GM12878 (cell line): ENCODE data around the gene YTHDF1. TPM values are rescaled to one million over a fixed set of nuclear protein-coding genes. Genes with fewer than 3 reads are reported as not detected.

Experiments
- ATAC-seq: fragments of 200-7000 bp; cut with Tn5 transposase; 3 replicates; pipeline ENCODE4 v1.9.1; 2020; ENCODE audit warnings: mild to moderate bottlenecking, moderate library complexity
- BruUV-seq: library from RNA; stranded (reverse); fragments of 400-500 nt; replicated peaks from 2 replicates; lab custom pipeline; 2021; lab: Mats Ljungman, UMichigan
- CTCF ChIA-PET: fragments of 300-600 bp; sonication (Branson Sonifier 250); formaldehyde crosslinking; extraction: SDS; loops from one replicate; lab custom pipeline; 2021; ENCODE audit warnings: inconsistent platforms; lab: Yijun Ruan, JAX
- POLR2A ChIA-PET: fragments of 350-600 bp; formaldehyde crosslinking; extraction: SDS; loops from one replicate; lab custom pipeline; 2021; ENCODE audit warnings: inconsistent platforms; lab: Charles Lee
- RAD21 ChIA-PET: fragments of 300-600 bp; sonication (Branson Sonifier 250); formaldehyde crosslinking; loops from one replicate; lab custom pipeline; 2023; ENCODE audit warnings: antibody characterized with exemption; ENCODE audit not compliant: unreplicated experiment; lab: Charles Lee
- SMC1A ChIA-PET: fragments of 300-600 bp; sonication (Branson Sonifier 250); formaldehyde crosslinking; loops from one replicate; lab custom pipeline; 2023; ENCODE audit not compliant: unreplicated experiment, uncharacterized antibody; lab: Charles Lee
- DNase-seq: peaks from one replicate; pipeline ENCODE4 v3.0.0-alpha.2; 2011; ENCODE audit warnings: low read depth, low spot score
- FAIRE-seq: peaks from 3 replicates; lab custom pipeline; 2011; peaks lifted over from hg19 to GRCh38; lab: Jason Lieb, UNC
- H2AFZ ChIP-seq: 2 replicates; pipeline ENCODE4 v1.6.0; 2011; ENCODE audit warnings: low read depth, low read length, control low read depth; ENCODE audit not compliant: control insufficient read depth
- H3K27ac ChIP-seq: 2 replicates; pipeline ENCODE4 v1.5.1; 2011; ENCODE audit warnings: control low read depth; ENCODE audit not compliant: control insufficient read depth, insufficient read depth
- H3K27me3 ChIP-seq, 2 experiments: replicated peaks in 1 of 2; 2 replicates each; pipeline versions ENCODE4 v1.6.0 to v1.6.1; 2011; ENCODE audit warnings: low read length in 1 of 2; ENCODE audit not compliant: control insufficient read depth in 2 of 2, insufficient read depth in 2 of 2
- H3K36me3 ChIP-seq, 2 experiments: 2 replicates each; pipeline ENCODE4 v1.5.1; 2011; ENCODE audit warnings: low read length in 1 of 2; ENCODE audit not compliant: control insufficient read depth in 2 of 2, insufficient read depth in 2 of 2
- H3K4me1 ChIP-seq: 2 replicates; pipeline ENCODE4 v1.6.1; 2011; ENCODE audit warnings: mild to moderate bottlenecking, low read length, moderate library complexity, mixed read lengths; ENCODE audit not compliant: control insufficient read depth, insufficient read depth
- H3K4me2 ChIP-seq: 2 replicates; pipeline ENCODE4 v1.6.0; 2011; ENCODE audit warnings: control low read depth; ENCODE audit not compliant: control insufficient read depth, insufficient read depth
- H3K4me3 ChIP-seq: fragments of 200-600 bp; sonication (generic); 2 replicates; pipeline ENCODE4 v1.5.1; 2016
- H3K79me2 ChIP-seq: 2 replicates; pipeline ENCODE4 v1.6.0; 2011; ENCODE audit warnings: low read length; ENCODE audit not compliant: control insufficient read depth, insufficient read depth
- H3K9ac ChIP-seq: 2 replicates; pipeline ENCODE4 v1.8.0; 2011; ENCODE audit warnings: low read length, control low read depth, mixed read lengths; ENCODE audit not compliant: control insufficient read depth, insufficient read depth
- H3K9me3 ChIP-seq: replicated peaks from 3 replicates; pipeline ENCODE4 v1.5.1; 2011; ENCODE audit warnings: mild to moderate bottlenecking, low read length; ENCODE audit not compliant: control insufficient read depth, insufficient read depth
- H4K20me1 ChIP-seq: 2 replicates; pipeline ENCODE4 v1.6.0; 2011; ENCODE audit not compliant: control insufficient read depth, insufficient read depth
- CHD4 ChIP-seq: fragments of 200-600 bp; sonication (generic); IDR thresholded peaks from 2 replicates; pipeline ENCODE4 v1.6.1; 2016; ENCODE audit warnings: mild to moderate bottlenecking
- ETV6 ChIP-seq, 2 experiments: fragments of 450-650 bp in 1 of 2; IDR thresholded peaks in 1 of 2; conservative IDR thresholded peaks in 1 of 2; 2 replicates each; pipeline ENCODE4 v1.6.1; 2014; ENCODE audit warnings: antibody characterized with exemption in 1 of 2, borderline replicate concordance in 1 of 2, low read depth in 1 of 2, mild to moderate bottlenecking in 1 of 2, moderate library complexity in 1 of 2
- FOXM1 ChIP-seq: IDR thresholded peaks from 2 replicates; pipeline ENCODE4 v1.6.1; 2012; ENCODE audit warnings: low read depth, mild to moderate bottlenecking, inconsistent platforms, low read length, moderate library complexity
- HDGF ChIP-seq: fragments of 450-650 bp; IDR thresholded peaks from 2 replicates; pipeline ENCODE4 v1.6.1; 2016; ENCODE audit warnings: antibody characterized with exemption
- JUNB ChIP-seq: IDR thresholded peaks from 2 replicates; pipeline ENCODE4 v1.6.1; 2016; ENCODE audit warnings: antibody characterized with exemption, mild to moderate bottlenecking
- JUND ChIP-seq: IDR thresholded peaks from 2 replicates; pipeline ENCODE4 v1.6.1; 2012; ENCODE audit warnings: low read depth, mild to moderate bottlenecking, low read length, improper control_type of control experiment, moderate library complexity
- KAT2A ChIP-seq: conservative IDR thresholded peaks from 2 replicates; pipeline ENCODE4 v1.6.1; 2011; ENCODE audit warnings: low read depth, low read length; ENCODE audit not compliant: control insufficient read depth
- NBN ChIP-seq: fragments of 450-650 bp; IDR thresholded peaks from 2 replicates; pipeline ENCODE4 v1.6.1; 2016
- PAX8 ChIP-seq: fragments of 450-650 bp; IDR thresholded peaks from 2 replicates; pipeline ENCODE4 v1.6.1; 2017; ENCODE audit warnings: mild to moderate bottlenecking, moderate library complexity
- PRDM15 ChIP-seq: fragments of 450-650 bp; formaldehyde crosslinking; IDR thresholded peaks from 2 replicates; pipeline ENCODE4 v1.4.0; 2020; ENCODE audit warnings: mild to moderate bottlenecking, moderate library complexity
- RELA ChIP-seq: fragments of 450-650 bp; IDR thresholded peaks from 2 replicates; pipeline ENCODE4 v1.8.0; 2014; ENCODE audit warnings: borderline replicate concordance; ENCODE audit not compliant: partially characterized antibody
- SMAD5 ChIP-seq: IDR thresholded peaks from 2 replicates; pipeline ENCODE4 v1.6.1; 2016; ENCODE audit warnings: antibody characterized with exemption, low read depth
- SREBF1 ChIP-seq: IDR thresholded peaks from 2 replicates; pipeline ENCODE4 v1.6.1; 2012; ENCODE audit warnings: mild to moderate bottlenecking, low read length
- SUZ12 ChIP-seq: fragments of 200-600 bp; sonication (generic); IDR thresholded peaks from one replicate; pipeline ENCODE4 v1.6.1; 2018; ENCODE audit warnings: antibody characterized with exemption, mild to moderate bottlenecking; ENCODE audit not compliant: unreplicated experiment
- USF2 ChIP-seq: IDR thresholded peaks from 2 replicates; pipeline ENCODE4 v1.6.1; 2011; ENCODE audit warnings: low read depth, low read length, improper control_type of control experiment, borderline replicate concordance
- ZNF274 ChIP-seq: IDR thresholded peaks from one replicate; pipeline ENCODE4 v1.8.0; 2011; ENCODE audit not compliant: insufficient read length, insufficient read depth
- WGBS: methylation state at CpG from one replicate; pipeline ENCODE4 v1.1.6; 2016; ENCODE audit warnings: low lambda C conversion rate; ENCODE audit not compliant: insufficient replicate concordance, insufficient coverage; ENCODE audit errors: missing lambda C conversion rate; 5-methylcytosine and 5-hydroxymethylcytosine counted together
- in situ Hi-C: fragments of 300-500 bp; cut with MboI; formaldehyde crosslinking; loops from 9 replicates; pipeline ENCODE4 v1.14.3; 2018; ENCODE audit warnings: mixed read lengths
- intact Hi-C: fragments of 100-400 bp; cut with micrococcal nuclease; formaldehyde crosslinking; loops from one replicate; pipeline ENCODE4 v1.14.2; 2022; ENCODE audit not compliant: unreplicated experiment
- polyA plus RNA-seq, 11 experiments: library from polyadenylated mRNA; depleted of rRNA in 4 of 11; unstranded in 6 of 11; stranded (reverse) in 5 of 11; fragments of >200 nt; fragmentation: Nextera tagmentation in 4 of 11; fragmentation: Illumina TruSeq in 1 of 11; extraction: Ambion mirVana in 4 of 11; extraction: Trizol in 1 of 11; gene quantifications; 1 replicate in 1 of 11; 2 replicates in 10 of 11; pipeline versions ENCODE4 v1.2.1 to v1.2.3, GENCODE V29; 2011 to 2016; ENCODE audit warnings: inconsistent platforms in 2 of 11, missing spikeins in 2 of 11, low read depth in 1 of 11
- total RNA-seq, 4 experiments: library from RNA; depleted of rRNA in 3 of 4; stranded (reverse); fragments of >200 nt in 3 of 4; fragmentation: Illumina TruSeq in 1 of 4; extraction: Trizol in 1 of 4; gene quantifications; 2 replicates each; pipeline versions ENCODE4 v1.2.1 to v1.2.3, GENCODE V29; 2013 to 2021

Gene YTHDF1
- total and polyA plus RNA-seq, 10 of the 15 experiments (the other 5 are each of a cell fraction or from before 2014, with no cell fraction given), result 4.6 to 37.8 (median 20.5) TPM

GRCh38 chr20:63264519-63264918 lies 48.6 kb upstream of the YTHDF1 start:
- Histone ChIP-seq H3K4me3 (no peak overlapping the region), H3K27ac (no peak overlapping the region), H3K4me1 (no peaks in the 10 kb centered on the region), H3K79me2 (no peaks in the 10 kb centered on the region), H2AFZ (no peak overlapping the region), H3K27me3 (peaks cover 0 to 5% of the 10 kb centered on the region in 2 experiments; a peak in 2 of 4 replicates), H3K4me2 (no peak overlapping the region), H4K20me1 (no peaks in the 10 kb centered on the region), H3K9me3 (no peaks in the 10 kb centered on the region), H3K9ac (no peak overlapping the region), H3K36me3 (no peaks in the 10 kb centered on the region)
- ChIA-PET RAD21 (no interaction called here), SMC1A (no interaction called here), POLR2A (no interaction called here), CTCF (no interaction called here)
- DNase-seq (no peak), FAIRE-seq (no peak), ATAC-seq (no peak)
- intact Hi-C loops (no loop called here), in situ Hi-C loops (no loop called here)
- TF ChIP-seq ZNF274, result no peak
- TF ChIP-seq CHD4, result no peak
- no peak for TF ChIP-seq JUNB
- TF ChIP-seq ETV6 (conservative IDR thresholded peaks at IDR 0.05 in 1 of 2, IDR thresholded peaks at IDR 0.05 in 1 of 2; ENCODE audit: borderline replicate concordance in 1 of 2, low read depth in 1 of 2), result no peak
- no peak for TF ChIP-seq HDGF
- no TSS peak for BruUV-seq
- 11% methylated on average over 14 of the region's 14 CpGs for WGBS

- H3K36me3 ChIP-seq, result no peaks in the 10 kb centered on the region
- H3K9ac ChIP-seq, result no peak overlapping the region
- no peak overlapping the region for H3K4me2 ChIP-seq
- RAD21 ChIA-PET, result no interaction called here
- SMC1A ChIA-PET, result no interaction called here
- CTCF ChIA-PET, result no interaction called here
- intact Hi-C loops, result no loop called here
- H2AFZ ChIP-seq, result no peak overlapping the region
- no peaks in the 10 kb centered on the region for H3K4me1 ChIP-seq
- no peak overlapping the region for H3K4me3 ChIP-seq
- no peaks in the 10 kb centered on the region for H4K20me1 ChIP-seq
- H3K27me3 ChIP-seq, result peaks cover 0 to 5% of the 10 kb centered on the region in 2 experiments; a peak in 2 of 4 replicates
- H3K9me3 ChIP-seq, result no peaks in the 10 kb centered on the region
- POLR2A ChIA-PET, result no interaction called here
- H3K27ac ChIP-seq, result no peak overlapping the region
- no peak for FAIRE-seq
- no peak for DNase-seq
- 29% methylated on average over 10 of the region's 10 CpGs for WGBS
- in situ Hi-C loops, result no loop called here
- BruUV-seq, result no TSS peak
- H3K79me2 ChIP-seq, result no peaks in the 10 kb centered on the region
- no peak for ATAC-seq
- TF ChIP-seq SREBF1, result no peak
- TF ChIP-seq PRDM15 (CRISPR knock-in tag), result no peak
- TF ChIP-seq JUND, result no peak
- TF ChIP-seq KAT2A, result no peak
- no peak for TF ChIP-seq RELA
- TF ChIP-seq SMAD5, result no peak
- no peak for TF ChIP-seq JUNB
- no peak for TF ChIP-seq USF2
- TF ChIP-seq PAX8, result no peak
- TF ChIP-seq SUZ12, result no peak
- no peak for TF ChIP-seq FOXM1
- TF ChIP-seq NBN, result no peak
Measured at GRCh38 chr20:63264000-63264399, 48.1 kb upstream of the YTHDF1 start.
